Neural cell (in vitro differentiated cells): Measurements from ENCODE around the gene ADAT3. TPM values are rescaled to one million over a fixed set of nuclear protein-coding genes. Genes with fewer than 3 reads are reported as not detected.

Experiments
- H2AFZ ChIP-seq: fragments of 200-600, 300-800 bp; sonication (generic), shearing (Covaris generic); 2 replicates; pipeline ENCODE4 v1.6.0; 2014; ENCODE audit warnings: low read depth, mild to moderate bottlenecking, antibody characterized with exemption, low read length, moderate library complexity
- H3F3A ChIP-seq: fragments of 200-600 bp; shearing (Covaris generic); 2 replicates; pipeline ENCODE4 v1.6.1; 2016; ENCODE audit warnings: mild to moderate bottlenecking, moderate library complexity, mixed read lengths, antibody characterized with exemption, low read length; ENCODE audit not compliant: insufficient read depth, poor library complexity, severe bottlenecking
- H3K27ac ChIP-seq: fragments of 200-600, 300-800 bp; sonication (generic), shearing (Covaris generic); 2 replicates; pipeline ENCODE4 v1.5.1; 2014; ENCODE audit warnings: mild to moderate bottlenecking, low read length, moderate library complexity
- H3K27me3 ChIP-seq: fragments of 300-800, 200-600 bp; sonication (generic), shearing (Covaris generic); 2 replicates; pipeline ENCODE4 v1.6.0; 2014; ENCODE audit warnings: mild to moderate bottlenecking, low read depth, low read length, moderate library complexity; ENCODE audit not compliant: insufficient read depth
- H3K36me3 ChIP-seq: fragments of 300-800, 200-600 bp; sonication (generic), shearing (Covaris generic); 2 replicates; pipeline ENCODE4 v1.5.1; 2014; ENCODE audit warnings: mild to moderate bottlenecking, antibody characterized with exemption, low read length, moderate library complexity; ENCODE audit not compliant: insufficient read depth
- H3K4me2 ChIP-seq: fragments of 300-800, 200-600 bp; sonication (generic), shearing (Covaris generic); 2 replicates; pipeline ENCODE4 v1.6.0; 2014; ENCODE audit warnings: mild to moderate bottlenecking, low read length
- H3K4me3 ChIP-seq: fragments of 300-800, 200-600 bp; sonication (generic), shearing (Covaris generic); 2 replicates; pipeline ENCODE4 v1.5.1; 2014; ENCODE audit warnings: mild to moderate bottlenecking, low read length, moderate library complexity
- H3K79me2 ChIP-seq: fragments of 200-600 bp; shearing (Covaris generic); replicated peaks from 2 replicates; pipeline ENCODE4 v1.6.0; 2014; ENCODE audit warnings: mild to moderate bottlenecking, low read length, moderate library complexity; ENCODE audit not compliant: insufficient read depth
- H3K9ac ChIP-seq: fragments of 300-800, 200-600 bp; sonication (generic), shearing (Covaris generic); 2 replicates; pipeline ENCODE4 v1.6.1; 2016; ENCODE audit warnings: mild to moderate bottlenecking, low read length, mixed read lengths
- H3K9me2 ChIP-seq: fragments of 200-600 bp; shearing (Covaris generic); 2 replicates; pipeline ENCODE4 v1.6.1; 2016; ENCODE audit warnings: mild to moderate bottlenecking, low read length, mixed read lengths; ENCODE audit not compliant: insufficient read depth
- H3K9me3 ChIP-seq: fragments of 200-600, 300-800 bp; sonication (generic), shearing (Covaris generic); 2 replicates; pipeline ENCODE4 v1.6.1; 2016; ENCODE audit warnings: mild to moderate bottlenecking, mixed run types, low read length, moderate library complexity, mixed read lengths
- H4K20me1 ChIP-seq: fragments of 200-600 bp; shearing (Covaris generic); 2 replicates; pipeline ENCODE4 v1.6.1; 2016; ENCODE audit warnings: mild to moderate bottlenecking, mixed run types; ENCODE audit not compliant: insufficient read depth
- CTCF ChIP-seq: fragments of 450-650 bp; IDR thresholded peaks from 2 replicates; pipeline ENCODE4 v1.5.1; 2014; ENCODE audit warnings: antibody characterized with exemption, mild to moderate bottlenecking, moderate library complexity; ENCODE audit not compliant: poor library complexity, severe bottlenecking
- EP300 ChIP-seq: fragments of 450-650 bp; conservative IDR thresholded peaks from 2 replicates; pipeline ENCODE4 v1.6.1; 2014; ENCODE audit warnings: antibody characterized with exemption, mild to moderate bottlenecking, moderate library complexity; ENCODE audit not compliant: poor library complexity, severe bottlenecking
- EZH2 ChIP-seq: fragments of 200-600, 300-800 bp; shearing (Covaris generic), sonication (generic); IDR thresholded peaks from 2 replicates; pipeline ENCODE4 v1.6.1; 2014; ENCODE audit warnings: antibody characterized with exemption, low read length, borderline replicate concordance, mild to moderate bottlenecking; ENCODE audit not compliant: insufficient read depth, poor library complexity, severe bottlenecking
- MXI1 ChIP-seq: fragments of 450-650 bp; conservative IDR thresholded peaks from 2 replicates; pipeline ENCODE4 v1.6.1; 2014; ENCODE audit warnings: antibody characterized with exemption, mild to moderate bottlenecking; ENCODE audit not compliant: poor library complexity, severe bottlenecking
- POLR2AphosphoS5 ChIP-seq: IDR thresholded peaks from 2 replicates; pipeline ENCODE4 v1.6.1; 2012
- RAD21 ChIP-seq: fragments of 450-650 bp; conservative IDR thresholded peaks from 2 replicates; pipeline ENCODE4 v1.6.1; 2014; ENCODE audit warnings: antibody characterized with exemption, mild to moderate bottlenecking, moderate library complexity
- REST ChIP-seq: IDR thresholded peaks from 2 replicates; pipeline ENCODE4 v1.6.1; 2012; ENCODE audit warnings: borderline replicate concordance
- SMC3 ChIP-seq: fragments of 450-650 bp; conservative IDR thresholded peaks from 2 replicates; pipeline ENCODE4 v1.6.1; 2014; ENCODE audit warnings: antibody characterized with exemption, mild to moderate bottlenecking, moderate library complexity; ENCODE audit not compliant: poor library complexity
- TAF1 ChIP-seq: IDR thresholded peaks from 2 replicates; pipeline ENCODE4 v1.6.1; 2012; ENCODE audit warnings: low read depth
- polyA plus RNA-seq: library from polyadenylated mRNA; depleted of rRNA; stranded (reverse); fragments of >200 nt; gene quantifications from 2 replicates; pipeline ENCODE4 v1.2.3, GENCODE V29; 2014

The ADAT3 gene
- polyA plus RNA-seq, 1 donor from 2014 or later = 1.6 TPM

- TF ChIP-seq SMC3 = no peak
- TF ChIP-seq TAF1 = no peak
Measured at GRCh38 chr19:1909761-1910080, 4.5 kb downstream of the ADAT3 start (continued).

- Histone ChIP-seq H3K27me3 (no peaks in the 10 kb centered on the region), H3F3A (no peaks in the 10 kb centered on the region), H4K20me1 (peaks cover 3% of the 10 kb centered on the region), H3K36me3 (no peaks in the 10 kb centered on the region), H3K9me3 (no peaks in the 10 kb centered on the region), H3K9ac (no peak overlapping the region), H3K4me3 (no peak overlapping the region), H2AFZ (no peak overlapping the region), H3K27ac (no peak overlapping the region), H3K4me2 (no peak overlapping the region), H3K79me2 (peaks cover 12% of the 10 kb centered on the region), H3K9me2 (no peaks in the 10 kb centered on the region)
- TF ChIP-seq MXI1 = no peak
- no peak for TF ChIP-seq SMC3
- TF ChIP-seq EZH2 = no peak
- TF ChIP-seq RAD21 = no peak
- no peak for TF ChIP-seq TAF1
- no peak for TF ChIP-seq CTCF
- TF ChIP-seq REST = no peak
- no peak for TF ChIP-seq EP300
- TF ChIP-seq POLR2AphosphoS5 = no peak
Measured at GRCh38 chr19:1910177-1910576, 5.0 kb downstream of the ADAT3 start.

- Histone ChIP-seq H4K20me1 (peaks cover 3% of the 10 kb centered on the region), H3K27ac (no peak overlapping the region)
Measured at GRCh38 chr19:1911098-1911497, 5.9 kb downstream of the ADAT3 start.

More at GRCh38 chr19:1911098-1911497, 5.9 kb downstream of the ADAT3 start:
- Histone ChIP-seq H3K9ac (no peak overlapping the region), H3F3A (no peaks in the 10 kb centered on the region), H3K27me3 (no peaks in the 10 kb centered on the region), H3K4me2 (no peak overlapping the region), H3K36me3 (no peaks in the 10 kb centered on the region), H3K9me3 (no peaks in the 10 kb centered on the region), H2AFZ (no peak overlapping the region), H3K9me2 (no peaks in the 10 kb centered on the region), H3K4me3 (no peak overlapping the region), H3K79me2 (peaks cover 7% of the 10 kb centered on the region)
- TF ChIP-seq CTCF (no peak), MXI1 (no peak), RAD21 (no peak), EZH2 (no peak), REST (no peak), POLR2AphosphoS5 (no peak), EP300 (no peak), TAF1 (no peak), SMC3 (no peak)
